ENCODE measurements around the gene GBE1.

GBE1 gene

DNA sequence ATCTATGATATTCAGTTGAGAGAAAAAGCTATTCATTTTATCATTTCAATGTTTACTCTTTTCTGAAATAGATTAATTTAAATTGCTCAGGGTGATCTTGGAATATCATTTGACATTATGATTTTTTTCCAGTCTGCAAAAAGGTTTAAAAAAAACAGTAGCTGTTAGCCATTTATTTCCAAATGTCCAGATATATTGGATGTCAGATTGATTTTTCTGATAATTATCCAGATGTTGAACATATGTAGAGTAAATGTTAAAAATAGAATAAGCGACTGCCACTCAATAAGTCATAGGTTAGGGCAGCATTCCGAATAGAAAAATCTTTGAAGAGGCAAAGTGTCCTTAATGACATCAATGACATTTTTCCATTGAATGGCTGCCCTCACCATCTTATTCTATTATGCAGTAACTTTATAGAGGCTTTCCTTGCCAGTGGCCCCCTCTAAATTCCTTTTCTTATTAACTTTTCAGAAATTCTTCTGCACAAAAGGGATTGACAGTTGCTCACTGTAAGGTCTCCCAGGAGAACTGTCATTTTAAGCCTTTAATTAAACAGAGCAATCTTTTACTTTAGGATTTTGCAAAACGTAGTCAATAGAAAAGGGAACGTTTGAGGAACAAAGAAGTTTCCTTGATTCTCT is 316.5 kb downstream of the GBE1 start:
- no peaks in the 10 kb centered on the region for H3K9me3 Mint-ChIP-seq
- no peaks in the 10 kb centered on the region for H3K36me3 Mint-ChIP-seq (ENCODE audit: low read depth)
- no peak overlapping the region for H3K27ac Mint-ChIP-seq
- no peaks in the 10 kb centered on the region for H3K27me3 Mint-ChIP-seq
- H3K4me3 Mint-ChIP-seq: no peak overlapping the region
- H3K4me1 Mint-ChIP-seq (ENCODE audit: low read depth): no peaks in the 10 kb centered on the region

DNA sequence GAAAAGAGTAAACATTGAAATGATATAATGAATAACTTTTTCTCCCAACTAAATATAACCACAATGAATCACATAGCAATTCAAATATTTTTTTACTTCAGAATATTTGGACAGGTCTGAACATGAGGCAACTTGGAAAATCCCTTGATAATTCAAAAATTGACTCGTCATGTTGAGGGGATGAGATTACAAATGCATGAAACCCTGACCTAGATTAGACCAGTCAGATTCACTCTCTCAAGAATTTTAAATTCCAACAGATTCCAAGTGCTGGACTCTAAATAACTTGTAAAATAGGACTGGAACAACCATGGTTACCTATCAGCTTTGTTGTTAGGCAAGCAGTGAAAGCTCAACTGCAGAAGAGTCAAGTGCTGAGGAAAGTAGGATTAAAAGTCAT is 317.5 kb downstream of the GBE1 start:
- Mint-ChIP-seq H3K4me3 (no peak overlapping the region), H3K27ac (no peak overlapping the region), H3K27me3 (no peaks in the 10 kb centered on the region)

DNA sequence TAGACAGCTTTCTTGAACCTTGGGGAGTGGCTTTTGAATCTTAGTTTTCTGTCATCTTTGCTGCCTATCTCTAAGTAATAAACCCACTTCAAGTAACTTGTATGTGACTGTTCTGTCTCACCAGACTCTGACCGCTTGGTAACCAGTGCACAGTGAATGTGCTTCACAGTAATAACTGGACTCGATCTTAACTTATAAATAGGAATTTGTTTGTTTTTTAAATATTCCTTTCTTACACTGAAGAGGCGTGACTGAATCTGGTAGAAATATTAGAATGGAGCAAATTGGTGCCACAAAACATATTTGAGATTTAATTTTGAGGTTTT is 318.0 kb downstream of the GBE1 start:
- no peaks in the 10 kb centered on the region for H3K36me3 Mint-ChIP-seq (ENCODE audit: low read depth)
- no peak overlapping the region for H3K4me3 Mint-ChIP-seq
- H3K27ac Mint-ChIP-seq: no peak overlapping the region
- H3K4me1 Mint-ChIP-seq (ENCODE audit: low read depth): no peaks in the 10 kb centered on the region
- H3K9me3 Mint-ChIP-seq: no peaks in the 10 kb centered on the region
- H3K27me3 Mint-ChIP-seq: no peaks in the 10 kb centered on the region

More for the DNA sequence above, 317.5 kb downstream of the GBE1 start:
- Mint-ChIP-seq H3K36me3 (ENCODE audit: low read depth) (no peaks in the 10 kb centered on the region), H3K9me3 (no peaks in the 10 kb centered on the region), H3K4me1 (ENCODE audit: low read depth) (no peaks in the 10 kb centered on the region)

DNA sequence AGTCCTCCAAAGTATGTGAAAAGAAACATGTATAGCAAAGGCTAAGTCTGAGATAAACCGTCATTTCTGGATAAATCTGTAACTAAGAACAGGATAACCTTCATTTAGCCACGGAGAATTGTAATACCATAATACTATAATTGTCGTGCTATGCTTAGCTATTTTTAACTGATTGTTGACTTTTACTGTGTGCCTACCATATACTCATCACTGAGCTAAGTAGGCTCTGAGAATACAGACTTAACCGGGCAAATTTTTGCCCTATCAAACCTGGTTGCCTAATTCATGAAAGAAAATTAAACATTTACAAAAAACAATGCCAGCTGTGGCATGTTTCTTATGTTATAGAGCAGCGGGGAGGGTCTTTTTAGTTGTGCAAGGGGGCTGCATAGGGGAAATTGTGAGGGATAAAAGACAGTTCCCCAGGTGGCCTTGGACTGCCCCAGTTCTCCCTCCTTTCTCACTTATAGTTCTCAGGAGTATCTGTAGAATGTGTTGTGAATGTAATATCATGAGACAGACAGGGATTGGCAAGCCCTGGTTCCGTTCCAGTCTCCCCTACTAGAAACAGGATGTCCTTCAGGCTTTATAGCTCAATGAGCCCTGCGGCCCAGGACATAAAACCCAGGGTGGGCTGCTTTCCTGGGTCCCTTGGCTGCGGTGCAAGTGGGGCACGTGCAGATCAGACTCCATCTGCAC is 318.5 kb downstream of the GBE1 start:
- Mint-ChIP-seq H3K4me3 (no peak overlapping the region), H3K9me3 (no peaks in the 10 kb centered on the region), H3K27me3 (no peaks in the 10 kb centered on the region), H3K27ac (no peak overlapping the region), H3K4me1 (ENCODE audit: low read depth) (no peaks in the 10 kb centered on the region), H3K36me3 (ENCODE audit: low read depth) (no peaks in the 10 kb centered on the region)

DNA sequence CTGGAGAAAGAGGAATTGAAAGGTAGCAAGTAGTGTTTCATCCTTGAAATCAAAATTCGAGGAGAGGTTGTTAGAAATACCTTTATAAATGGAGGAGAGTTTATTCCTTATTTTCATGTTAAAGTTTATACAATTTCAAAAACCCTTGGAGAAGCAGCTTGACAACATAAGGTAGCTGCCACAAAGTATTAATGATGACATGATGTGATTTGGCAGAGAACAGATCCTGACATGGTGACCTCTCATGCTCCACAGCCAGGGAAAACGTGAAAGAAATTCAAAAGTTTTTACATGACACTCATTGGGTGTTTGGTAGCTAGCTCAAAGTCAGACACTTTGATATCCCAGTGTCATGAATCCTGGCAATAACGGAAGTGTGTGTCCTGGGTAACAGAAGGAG is 320.8 kb downstream of the GBE1 start:
- Mint-ChIP-seq H3K27ac (no peak overlapping the region), H3K4me1 (ENCODE audit: low read depth) (no peaks in the 10 kb centered on the region), H3K9me3 (no peaks in the 10 kb centered on the region), H3K4me3 (no peak overlapping the region), H3K27me3 (no peaks in the 10 kb centered on the region), H3K36me3 (ENCODE audit: low read depth) (no peaks in the 10 kb centered on the region)
